Dermis microvascular lymphatic vessel endothelial cell (primary cell): ENCODE data around the gene ARHGEF4. TPM values are rescaled to one million over a fixed set of nuclear protein-coding genes. Genes with fewer than 3 reads are reported as not detected.
"Not testable (repeated sequence)": the region's sequence is repeated elsewhere in the genome, so short reads cannot be mapped to it uniquely, and the experiment has no call there.

Experiments
- DNase-seq, 2 donors: peaks; one replicate each; pipeline versions ENCODE4 v3.0.0 to v3.0.0-alpha.2; 2010; ENCODE audit warnings: low read depth in 2 of 2
- total RNA-seq: library from RNA; depleted of rRNA; stranded (reverse); fragments of >200 nt; gene quantifications from 2 replicates; pipeline ENCODE4 v1.2.1, GENCODE V29; 2014

ARHGEF4 gene
- total RNA-seq, 1 donor from 2014 or later, result 0.26 TPM

GRCh38 chr2:131077182-131077846 lies 240.6 kb downstream of the ARHGEF4 start:
- no peak for DNase-seq

DNA sequence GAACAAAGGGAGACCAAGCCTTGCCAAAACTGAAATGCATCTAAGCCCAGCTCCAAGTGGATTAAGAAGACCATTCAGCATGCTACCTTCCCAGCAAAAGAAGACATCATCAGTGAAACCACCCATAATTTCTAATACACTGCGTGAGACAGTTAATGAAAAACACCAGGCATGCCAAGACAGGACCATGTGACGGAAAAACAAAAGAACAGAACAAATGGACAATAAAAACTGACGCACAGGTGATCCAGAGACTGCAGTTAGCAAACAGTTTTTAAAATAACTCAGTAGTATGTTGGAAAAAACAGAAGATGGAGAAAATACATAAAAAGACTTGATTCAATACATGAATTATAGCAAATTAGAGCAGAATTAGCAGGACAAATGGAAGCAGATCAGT lies 241.3 kb downstream of the ARHGEF4 start:
- peak; percentile 25 to 29 for DNase-seq

DNA sequence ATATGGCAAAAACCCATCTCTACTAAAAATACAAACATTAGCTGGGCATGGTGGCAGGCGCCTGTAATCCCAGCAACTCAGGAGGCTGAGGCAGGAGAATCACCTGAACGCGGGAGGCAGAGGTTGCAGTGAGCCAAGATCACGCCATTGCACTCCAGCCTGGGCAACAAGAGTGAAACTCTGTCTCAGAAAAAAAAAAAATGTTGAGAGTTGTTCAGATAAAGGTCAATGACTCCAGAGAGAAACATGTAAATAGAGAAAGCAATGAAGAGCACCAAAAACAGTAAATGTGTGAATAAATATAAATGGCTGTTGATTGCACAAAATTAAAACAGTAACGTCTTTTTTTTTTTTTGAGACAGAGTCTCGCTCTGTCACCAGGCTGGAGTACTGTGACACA lies 243.2 kb downstream of the ARHGEF4 start:
- DNase-seq, result not testable (repeated sequence)

DNA sequence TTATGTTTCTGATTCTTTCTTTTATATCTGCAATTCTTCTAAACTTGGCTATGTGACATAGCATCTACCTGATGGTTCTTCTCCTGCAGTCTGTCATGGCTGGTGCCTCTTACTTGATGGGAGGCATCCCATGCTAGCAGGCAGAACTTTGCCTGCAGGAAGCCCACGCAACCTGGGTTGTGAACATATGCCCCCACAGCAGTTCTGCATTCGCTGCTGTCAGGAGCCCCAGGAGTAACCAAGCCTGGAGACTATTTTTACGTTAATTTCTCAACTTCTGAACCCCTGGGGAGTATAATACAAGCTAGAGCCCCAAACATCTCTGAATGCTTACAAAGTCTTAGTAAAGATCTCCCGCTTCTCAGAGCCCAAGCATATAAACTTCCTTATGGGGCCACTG lies 244.5 kb downstream of the ARHGEF4 start:
- no peak for DNase-seq

GRCh38 chr2:131085646-131086045 lies 248.9 kb downstream of the ARHGEF4 start:
- no peak for DNase-seq

DNA sequence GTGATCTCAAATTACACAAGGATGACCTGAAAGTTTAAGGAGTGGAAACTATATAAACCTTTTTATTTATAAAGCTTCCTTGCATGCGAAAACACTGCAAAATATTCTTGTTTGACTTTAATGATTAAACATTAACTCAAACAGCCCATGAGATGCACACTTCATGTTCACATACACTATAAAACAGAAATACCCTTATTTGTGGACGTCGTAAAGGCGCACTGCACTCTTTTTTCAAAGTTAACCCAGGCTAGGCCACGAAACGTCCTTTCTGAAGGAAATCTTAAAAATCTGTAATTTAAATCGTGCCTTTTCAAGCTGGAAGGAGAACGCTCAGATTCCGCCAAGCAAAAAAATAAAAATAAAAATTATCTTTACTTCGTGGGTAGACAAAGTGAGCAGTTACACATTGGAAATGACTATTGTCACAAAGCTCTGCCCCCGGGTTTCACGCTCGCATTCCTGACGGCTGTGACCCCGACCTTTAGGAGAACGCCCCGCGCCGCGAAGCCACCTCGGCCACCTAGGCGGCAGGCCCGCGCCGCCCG lies 255.8 kb downstream of the ARHGEF4 start:
- DNase-seq, result no peak

GRCh38 chr2:131093006-131093695 lies 256.4 kb downstream of the ARHGEF4 start, which contains the start of gene FAM168B:
Gene FAM168B (minus strand): TSS chr2:131093460. CDS start chr2:131082646, 10,814 bp downstream.
- peak; percentile 81 to 91 for DNase-seq

GRCh38 chr2:131093696-131094462 lies 257.2 kb downstream of the ARHGEF4 start:
- DNase-seq, result no peak

GRCh38 chr2:131094463-131095281 lies 258.0 kb downstream of the ARHGEF4 start:
- peak; percentile 55 to 80 for DNase-seq

Other genes starting within 250 kb of the ARHGEF4 start
- gene CFC1, start 237.3 kb upstream of the ARHGEF4 start, total RNA-seq, result not detected in 2 replicates
- gene POTEJ, start 225.5 kb upstream of the ARHGEF4 start, total RNA-seq, result 0.26 and 0.38 TPM in 2 replicates
- gene GPR148, start 107.8 kb upstream of the ARHGEF4 start, total RNA-seq, result under 0.01 TPM in 1 of 2 replicates, not detected in the other
- not detected in 2 replicates for gene AMER3, start 81.4 kb upstream of the ARHGEF4 start, total RNA-seq